ENCODE results near the gene COQ4.

- TF ChIP-seq, protein P1, sequence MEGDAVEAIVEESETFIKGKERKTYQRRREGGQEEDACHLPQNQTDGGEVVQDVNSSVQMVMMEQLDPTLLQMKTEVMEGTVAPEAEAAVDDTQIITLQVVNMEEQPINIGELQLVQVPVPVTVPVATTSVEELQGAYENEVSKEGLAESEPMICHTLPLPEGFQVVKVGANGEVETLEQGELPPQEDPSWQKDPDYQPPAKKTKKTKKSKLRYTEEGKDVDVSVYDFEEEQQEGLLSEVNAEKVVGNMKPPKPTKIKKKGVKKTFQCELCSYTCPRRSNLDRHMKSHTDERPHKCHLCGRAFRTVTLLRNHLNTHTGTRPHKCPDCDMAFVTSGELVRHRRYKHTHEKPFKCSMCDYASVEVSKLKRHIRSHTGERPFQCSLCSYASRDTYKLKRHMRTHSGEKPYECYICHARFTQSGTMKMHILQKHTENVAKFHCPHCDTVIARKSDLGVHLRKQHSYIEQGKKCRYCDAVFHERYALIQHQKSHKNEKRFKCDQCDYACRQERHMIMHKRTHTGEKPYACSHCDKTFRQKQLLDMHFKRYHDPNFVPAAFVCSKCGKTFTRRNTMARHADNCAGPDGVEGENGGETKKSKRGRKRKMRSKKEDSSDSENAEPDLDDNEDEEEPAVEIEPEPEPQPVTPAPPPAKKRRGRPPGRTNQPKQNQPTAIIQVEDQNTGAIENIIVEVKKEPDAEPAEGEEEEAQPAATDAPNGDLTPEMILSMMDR (IDR thresholded peaks at IDR 0.05; ENCODE audit: insufficient read depth, low read length) = no peak
- no peak for TF ChIP-seq POLR2AphosphoS5 (IDR thresholded peaks at IDR 0.05; ENCODE audit: low read depth)
- TF ChIP-seq, protein P2, sequence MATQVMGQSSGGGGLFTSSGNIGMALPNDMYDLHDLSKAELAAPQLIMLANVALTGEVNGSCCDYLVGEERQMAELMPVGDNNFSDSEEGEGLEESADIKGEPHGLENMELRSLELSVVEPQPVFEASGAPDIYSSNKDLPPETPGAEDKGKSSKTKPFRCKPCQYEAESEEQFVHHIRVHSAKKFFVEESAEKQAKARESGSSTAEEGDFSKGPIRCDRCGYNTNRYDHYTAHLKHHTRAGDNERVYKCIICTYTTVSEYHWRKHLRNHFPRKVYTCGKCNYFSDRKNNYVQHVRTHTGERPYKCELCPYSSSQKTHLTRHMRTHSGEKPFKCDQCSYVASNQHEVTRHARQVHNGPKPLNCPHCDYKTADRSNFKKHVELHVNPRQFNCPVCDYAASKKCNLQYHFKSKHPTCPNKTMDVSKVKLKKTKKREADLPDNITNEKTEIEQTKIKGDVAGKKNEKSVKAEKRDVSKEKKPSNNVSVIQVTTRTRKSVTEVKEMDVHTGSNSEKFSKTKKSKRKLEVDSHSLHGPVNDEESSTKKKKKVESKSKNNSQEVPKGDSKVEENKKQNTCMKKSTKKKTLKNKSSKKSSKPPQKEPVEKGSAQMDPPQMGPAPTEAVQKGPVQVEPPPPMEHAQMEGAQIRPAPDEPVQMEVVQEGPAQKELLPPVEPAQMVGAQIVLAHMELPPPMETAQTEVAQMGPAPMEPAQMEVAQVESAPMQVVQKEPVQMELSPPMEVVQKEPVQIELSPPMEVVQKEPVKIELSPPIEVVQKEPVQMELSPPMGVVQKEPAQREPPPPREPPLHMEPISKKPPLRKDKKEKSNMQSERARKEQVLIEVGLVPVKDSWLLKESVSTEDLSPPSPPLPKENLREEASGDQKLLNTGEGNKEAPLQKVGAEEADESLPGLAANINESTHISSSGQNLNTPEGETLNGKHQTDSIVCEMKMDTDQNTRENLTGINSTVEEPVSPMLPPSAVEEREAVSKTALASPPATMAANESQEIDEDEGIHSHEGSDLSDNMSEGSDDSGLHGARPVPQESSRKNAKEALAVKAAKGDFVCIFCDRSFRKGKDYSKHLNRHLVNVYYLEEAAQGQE (IDR thresholded peaks at IDR 0.05; ENCODE audit: insufficient replicate concordance, low read depth) = no peak
These were observed 38.8 kb downstream of the COQ4 start for GRCh38 chr9:128361296-128361985.
